HG03045 (cell line): ENCODE measurements around the gene RNASE1.
"Not testable (repeated sequence)": the region's sequence is repeated elsewhere in the genome, so short reads cannot be mapped to it uniquely, and the experiment has no call there.

ENCODE experiments used
- ATAC-seq: cut with Tn5 transposase; IDR thresholded peaks from one replicate; pipeline ENCODE4 v1.9.1; 2021; ENCODE audit warnings: mild to moderate bottlenecking, moderate library complexity; ENCODE audit not compliant: unreplicated experiment

The RNASE1 gene

DNA sequence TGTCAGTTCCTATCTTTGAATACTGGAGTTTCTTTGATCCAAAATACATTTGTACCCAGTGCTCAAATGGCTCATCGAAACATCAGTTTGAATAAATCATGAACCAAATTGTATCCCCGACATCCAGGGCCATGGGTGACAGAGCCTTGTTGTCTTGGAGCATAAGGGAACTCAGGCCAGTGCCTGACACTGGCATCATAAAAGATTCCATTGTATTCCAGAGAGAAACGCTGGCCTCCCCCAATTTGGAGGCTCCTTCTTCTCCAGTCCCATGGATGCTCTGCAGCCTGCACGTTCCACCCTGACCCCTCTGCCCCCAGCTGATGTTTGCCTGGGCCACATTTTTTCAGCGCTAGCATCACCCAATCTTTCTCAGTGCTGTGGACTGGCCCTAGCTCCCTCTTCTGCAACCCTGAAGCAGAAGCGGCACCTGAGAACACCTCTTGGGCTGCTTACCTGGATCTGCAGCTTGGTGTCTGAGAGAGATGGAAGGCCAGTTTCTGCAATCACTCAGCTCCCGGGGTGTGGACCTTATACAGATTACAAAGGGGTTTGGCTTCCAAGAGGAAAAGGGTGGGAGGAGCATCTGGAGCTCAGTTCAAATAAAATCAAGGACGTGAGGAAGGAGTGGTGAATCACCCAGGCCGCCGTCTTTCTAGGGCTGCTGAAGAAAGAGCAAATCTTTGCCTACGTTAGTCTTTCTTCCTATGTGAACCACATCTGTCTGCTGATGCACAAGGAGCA is at the start of gene RNASE1:
TSS of gene RNASE1 (minus strand) at position 504 of the 744 bp plus-strand sequence. CDS start 776 bp downstream, outside the sequence.
- no peak for ATAC-seq

DNA sequence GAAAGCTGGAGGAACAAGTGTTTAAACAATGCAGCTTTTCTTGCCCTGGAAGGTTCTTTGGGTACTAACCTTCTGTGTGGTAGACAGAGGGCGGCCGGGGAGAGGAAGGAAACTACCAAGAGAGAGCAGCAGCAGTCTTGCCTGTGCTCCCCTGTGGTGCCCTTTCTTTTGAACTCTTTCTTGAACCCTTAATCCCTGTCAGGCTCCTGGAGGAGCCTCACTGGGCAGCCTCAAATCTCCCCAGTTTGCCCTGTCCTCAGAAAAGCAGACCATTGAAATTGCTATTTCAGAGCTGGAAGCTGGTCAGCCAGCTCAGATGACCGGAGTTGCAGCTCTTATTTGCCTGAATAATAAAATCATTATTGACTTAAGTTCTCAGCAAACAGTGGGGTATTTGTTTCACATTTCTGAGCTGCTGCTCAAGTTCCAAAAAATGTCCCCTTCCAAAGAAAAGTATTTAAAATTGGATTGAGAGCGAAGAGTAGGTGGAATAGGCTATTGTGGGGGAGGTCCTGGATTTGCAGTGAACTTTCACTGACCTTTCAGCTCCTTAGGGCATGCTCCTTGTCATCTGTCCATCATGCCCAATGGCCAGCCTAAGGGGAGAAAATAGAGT is 46.4 kb upstream of the RNASE1 start:
- ATAC-seq: no peak

DNA sequence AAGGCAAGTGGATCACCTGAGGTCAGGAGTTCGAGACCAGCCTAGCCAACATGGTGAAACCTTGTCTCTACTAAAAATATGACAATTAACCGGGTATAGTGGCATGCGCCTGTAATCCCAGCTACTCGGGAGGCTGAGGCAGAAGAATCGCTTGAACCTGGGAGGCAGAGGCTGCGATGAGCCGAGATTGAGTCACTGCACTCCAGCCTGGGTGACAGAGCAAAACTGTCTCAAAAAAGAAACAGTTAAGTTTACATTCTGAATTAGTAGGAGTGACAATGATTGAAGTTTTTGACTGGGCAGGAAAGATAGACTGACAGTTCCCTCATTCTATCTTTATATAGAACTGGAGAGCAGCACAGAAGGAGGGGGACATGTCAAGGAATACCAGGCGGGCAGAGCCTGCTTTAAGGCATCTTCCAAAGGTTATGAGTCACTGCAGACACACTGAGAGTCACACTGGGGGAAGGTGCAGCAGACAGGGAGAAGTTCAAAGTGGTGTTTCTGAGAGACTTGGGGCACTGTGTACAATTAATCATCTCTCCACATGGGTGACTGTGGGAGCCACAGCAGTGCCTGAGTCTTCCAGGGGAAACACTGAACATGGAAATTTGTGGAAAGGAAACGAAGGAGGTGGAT is 45.8 kb upstream of the RNASE1 start:
- ATAC-seq: no peak

DNA sequence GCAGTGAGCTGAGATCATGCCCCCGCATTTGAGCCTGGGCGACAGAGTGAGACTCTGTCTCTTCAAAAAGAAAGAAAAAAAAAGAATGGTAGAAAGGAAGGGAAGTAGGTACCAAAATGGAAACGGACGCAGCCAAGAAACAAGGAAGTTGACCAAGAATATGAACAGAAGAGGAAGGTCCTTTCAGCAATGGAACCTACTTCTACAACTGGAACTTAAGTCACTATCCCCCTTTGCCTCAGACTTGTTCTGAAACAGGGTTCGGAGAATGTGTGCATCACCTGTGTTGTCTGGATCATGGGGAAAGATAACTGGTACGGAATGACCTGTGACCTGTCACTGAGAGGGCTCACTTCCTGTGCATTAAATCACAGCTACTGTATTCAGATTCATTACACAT is 43.9 kb upstream of the RNASE1 start:
- no peak for ATAC-seq

DNA sequence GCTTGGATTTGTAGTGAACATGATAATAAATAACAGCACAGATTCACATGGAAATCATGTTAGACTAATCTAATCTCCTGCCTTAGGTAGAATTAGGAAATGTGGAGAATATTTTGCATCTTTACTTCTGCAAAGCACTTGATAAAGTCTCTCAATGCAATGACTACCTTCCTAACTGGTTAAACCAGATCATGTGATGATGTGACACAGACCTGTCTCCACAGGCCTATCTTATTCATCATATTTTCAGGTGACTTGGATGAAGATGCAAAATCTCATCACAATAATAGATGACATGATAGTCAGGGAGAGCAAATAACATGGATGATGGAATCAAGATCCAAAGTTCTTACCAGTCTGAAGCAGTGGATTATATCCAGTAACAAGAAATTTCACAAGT is 38.5 kb upstream of the RNASE1 start:
- no peak for ATAC-seq

DNA sequence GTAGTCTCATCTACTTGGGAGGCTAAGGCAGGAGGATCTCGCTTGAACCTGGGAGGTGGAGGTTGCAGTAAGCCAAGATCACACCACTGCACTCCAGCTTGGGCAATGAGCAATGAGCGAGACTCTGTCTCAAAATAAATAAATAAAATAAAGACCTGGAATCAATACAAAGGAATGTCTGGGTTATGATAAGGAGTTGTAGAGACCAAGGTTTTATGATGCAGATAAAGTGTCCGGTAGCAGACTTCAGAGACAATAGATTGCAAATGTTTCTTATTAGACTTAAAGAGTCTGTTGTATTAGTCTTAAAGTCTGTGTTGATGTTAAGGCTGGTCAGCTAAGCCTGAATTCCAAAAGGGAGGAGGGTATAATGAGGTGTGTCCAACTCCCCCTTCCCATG is 35.2 kb upstream of the RNASE1 start:
- ATAC-seq: no peak

DNA sequence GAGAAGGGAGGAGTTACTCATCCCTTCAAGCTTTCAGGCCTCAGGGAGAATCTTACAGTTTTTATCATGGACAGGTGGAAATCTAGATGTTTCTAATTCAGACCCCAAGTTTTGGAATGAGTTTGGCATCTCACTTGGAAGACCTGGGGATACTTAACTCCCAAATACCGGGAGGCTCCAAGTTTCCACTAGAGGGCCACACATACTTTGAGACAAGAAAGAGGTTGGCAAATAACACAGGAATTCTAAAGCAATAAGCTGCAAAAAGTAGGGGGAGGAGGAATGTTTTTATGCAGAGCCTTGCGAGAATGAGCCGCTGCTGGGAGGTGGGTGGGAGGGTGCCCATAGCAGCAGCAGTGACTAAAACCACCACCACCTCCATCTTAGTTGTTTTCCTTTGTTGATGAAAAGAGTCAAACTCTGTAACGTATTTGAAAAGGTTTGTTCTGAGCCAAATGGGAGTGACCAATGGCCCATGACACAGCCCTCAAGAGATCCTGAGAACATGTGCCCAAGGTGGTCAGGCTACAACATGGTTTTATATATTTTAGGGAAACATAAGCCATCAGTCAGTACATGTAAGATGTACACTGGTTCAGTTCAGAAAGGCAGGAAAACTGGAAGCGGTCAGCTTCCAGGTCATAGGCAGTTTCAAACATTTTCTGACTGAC is 34.2 kb upstream of the RNASE1 start:
- ATAC-seq: no peak

DNA sequence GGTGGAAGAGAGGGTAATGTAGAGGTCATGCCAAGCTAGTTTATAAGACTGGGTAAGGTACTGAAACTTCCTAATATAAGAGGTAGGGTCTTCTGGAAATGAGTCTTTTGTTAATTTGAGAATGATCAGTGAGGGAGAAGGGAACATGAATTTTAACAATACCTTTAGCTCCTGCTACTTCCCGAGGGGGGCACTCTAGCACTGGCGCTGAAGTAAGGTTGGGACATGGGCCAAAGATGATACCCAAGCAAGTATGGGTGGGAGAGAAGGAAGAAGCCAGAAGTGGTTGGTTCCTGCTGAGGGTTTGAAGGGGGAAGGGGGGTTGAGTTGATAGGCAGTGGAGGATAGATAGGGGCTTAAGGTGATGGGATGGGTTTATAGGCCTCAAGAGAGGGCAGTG is 32.3 kb upstream of the RNASE1 start:
- ATAC-seq: no peak

DNA sequence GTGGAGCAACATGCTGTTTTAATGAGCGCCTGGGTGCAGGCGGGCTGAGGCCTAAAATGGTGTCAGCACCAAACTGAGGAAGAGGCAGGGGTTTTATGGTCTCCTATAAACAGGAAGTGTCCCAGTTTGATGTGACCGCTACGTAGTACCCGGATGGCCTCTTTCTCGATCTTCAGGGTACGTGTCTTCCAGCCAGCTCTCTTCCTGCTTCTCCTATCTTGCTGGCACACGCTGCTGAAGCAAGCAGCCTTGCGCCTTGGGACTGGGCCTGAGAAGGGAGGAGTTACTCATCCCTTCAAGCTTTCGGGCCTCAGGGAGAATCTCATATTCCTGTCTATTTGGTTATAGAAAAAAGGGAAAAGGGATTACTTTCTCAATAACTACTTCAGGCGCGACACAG is 28.2 kb upstream of the RNASE1 start:
- no peak for ATAC-seq

DNA sequence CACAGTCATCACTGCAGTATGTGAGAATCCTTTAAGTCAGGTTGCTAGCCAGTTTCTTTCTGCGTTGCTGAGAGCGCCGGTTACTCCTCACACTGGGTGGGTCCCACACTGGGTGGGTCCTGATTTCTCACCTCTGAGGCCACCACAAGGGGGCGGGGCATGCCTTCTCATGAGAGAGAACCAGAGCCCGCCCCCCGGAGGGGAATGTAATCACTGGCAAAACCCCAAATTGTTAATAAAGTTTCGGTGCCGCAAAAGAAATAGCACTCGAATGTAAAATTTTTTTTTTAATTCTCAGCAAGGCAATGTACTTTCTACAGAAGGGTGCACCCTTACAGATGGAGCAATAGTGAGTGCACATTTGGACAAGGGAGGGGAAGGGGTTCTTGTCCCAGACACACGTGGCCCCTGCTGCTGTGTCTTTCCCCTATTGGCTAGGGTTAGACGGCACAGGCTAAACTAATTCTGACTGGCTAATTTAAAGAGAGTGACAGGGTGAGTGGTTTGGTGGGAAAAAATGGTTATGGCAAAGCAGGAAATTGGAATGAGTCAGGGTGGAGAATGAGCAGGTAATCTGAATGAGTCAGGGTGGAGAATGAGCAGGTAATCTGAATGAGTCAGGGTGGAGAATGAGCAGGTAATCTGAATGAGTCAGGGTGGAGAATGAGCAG is 25.5 kb upstream of the RNASE1 start:
- ATAC-seq: not testable (repeated sequence)

DNA sequence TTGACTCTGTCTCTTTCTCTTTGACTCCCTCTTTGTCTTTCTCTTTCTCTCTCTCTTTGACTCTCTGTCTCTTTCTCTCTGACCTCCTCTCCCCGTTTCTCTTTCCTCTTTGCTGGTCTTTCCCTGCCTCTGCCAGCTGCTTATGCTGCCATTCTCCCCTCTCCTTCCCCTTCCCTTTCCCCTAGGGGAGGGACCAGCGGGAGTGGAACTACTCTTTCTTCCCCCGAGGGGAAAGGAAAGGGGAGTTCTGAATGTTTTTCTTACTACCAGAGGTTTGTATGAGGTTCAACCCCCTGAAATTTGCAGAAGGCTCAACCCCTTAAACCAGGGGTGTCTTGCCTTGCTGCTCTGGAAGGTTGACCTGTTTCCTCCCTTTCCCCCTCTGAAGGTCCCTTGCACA is 24.7 kb upstream of the RNASE1 start:
- ATAC-seq: no peak

DNA sequence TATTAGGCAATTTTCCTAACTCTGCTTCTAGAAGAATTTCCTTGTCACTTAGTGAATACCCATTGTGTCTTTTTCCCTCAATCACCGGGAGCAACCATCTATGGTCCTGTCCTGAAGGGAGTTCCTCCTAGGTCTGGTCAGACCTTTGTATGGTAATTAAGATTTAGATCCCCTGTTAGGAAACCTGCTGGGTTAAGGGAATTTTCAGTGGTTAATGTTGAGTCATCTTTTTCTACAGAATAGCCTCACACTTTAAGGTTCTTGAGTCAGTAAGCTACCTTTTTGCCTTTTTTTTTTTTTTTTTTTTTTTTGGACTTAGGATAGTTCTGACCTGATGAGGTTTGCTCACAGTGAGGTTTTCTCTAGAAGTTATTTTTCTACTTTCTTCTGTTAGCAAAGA is 24.0 kb upstream of the RNASE1 start:
- ATAC-seq: not testable (repeated sequence)

DNA sequence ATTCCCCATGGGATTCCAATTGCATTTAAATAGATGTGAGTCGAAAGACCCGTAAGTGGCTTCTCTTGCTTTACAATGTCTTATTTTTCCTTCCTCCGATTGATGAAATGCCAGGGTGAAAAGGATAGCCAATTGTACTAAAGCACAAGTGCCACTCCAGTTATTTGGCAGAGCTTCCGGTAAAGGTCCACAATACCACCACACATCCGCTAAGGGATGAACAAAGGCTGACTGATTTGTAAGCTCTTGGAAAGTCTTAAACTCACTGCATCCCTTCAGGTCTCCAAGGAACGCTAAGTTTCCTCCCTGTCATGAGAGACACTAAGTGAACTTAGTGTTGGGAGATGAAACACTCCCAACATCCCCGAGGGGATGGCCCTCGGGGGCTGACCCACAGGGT is 21.2 kb upstream of the RNASE1 start:
- ATAC-seq: no peak

DNA sequence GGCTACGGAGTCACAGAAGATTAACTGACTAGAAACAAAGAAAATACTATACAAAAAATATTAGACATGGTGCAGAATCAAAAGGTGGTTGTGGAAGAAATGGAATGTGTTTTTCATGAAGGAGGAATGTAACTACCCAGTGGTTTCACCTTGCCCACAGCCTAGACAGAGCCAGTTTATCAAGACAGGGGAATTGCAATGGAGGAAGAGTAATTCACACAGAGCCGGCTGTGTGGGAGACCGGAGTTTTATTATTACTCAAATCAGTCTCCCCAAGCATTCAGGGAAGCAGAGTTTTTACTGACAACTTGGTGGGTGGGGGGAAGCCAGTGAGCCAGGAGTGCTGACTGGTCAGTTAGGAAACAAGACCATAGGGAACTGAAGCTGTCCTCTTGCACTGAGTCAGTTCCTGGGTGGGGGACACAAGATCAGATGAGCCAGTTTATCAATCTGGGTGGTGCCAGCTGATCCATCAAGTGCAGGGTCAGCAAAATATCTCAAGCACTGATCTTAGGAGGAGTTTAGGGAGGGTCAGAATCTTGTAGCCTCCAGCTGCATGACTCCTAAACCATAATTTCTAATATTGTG is 19.0 kb upstream of the RNASE1 start:
- not testable (repeated sequence) for ATAC-seq

DNA sequence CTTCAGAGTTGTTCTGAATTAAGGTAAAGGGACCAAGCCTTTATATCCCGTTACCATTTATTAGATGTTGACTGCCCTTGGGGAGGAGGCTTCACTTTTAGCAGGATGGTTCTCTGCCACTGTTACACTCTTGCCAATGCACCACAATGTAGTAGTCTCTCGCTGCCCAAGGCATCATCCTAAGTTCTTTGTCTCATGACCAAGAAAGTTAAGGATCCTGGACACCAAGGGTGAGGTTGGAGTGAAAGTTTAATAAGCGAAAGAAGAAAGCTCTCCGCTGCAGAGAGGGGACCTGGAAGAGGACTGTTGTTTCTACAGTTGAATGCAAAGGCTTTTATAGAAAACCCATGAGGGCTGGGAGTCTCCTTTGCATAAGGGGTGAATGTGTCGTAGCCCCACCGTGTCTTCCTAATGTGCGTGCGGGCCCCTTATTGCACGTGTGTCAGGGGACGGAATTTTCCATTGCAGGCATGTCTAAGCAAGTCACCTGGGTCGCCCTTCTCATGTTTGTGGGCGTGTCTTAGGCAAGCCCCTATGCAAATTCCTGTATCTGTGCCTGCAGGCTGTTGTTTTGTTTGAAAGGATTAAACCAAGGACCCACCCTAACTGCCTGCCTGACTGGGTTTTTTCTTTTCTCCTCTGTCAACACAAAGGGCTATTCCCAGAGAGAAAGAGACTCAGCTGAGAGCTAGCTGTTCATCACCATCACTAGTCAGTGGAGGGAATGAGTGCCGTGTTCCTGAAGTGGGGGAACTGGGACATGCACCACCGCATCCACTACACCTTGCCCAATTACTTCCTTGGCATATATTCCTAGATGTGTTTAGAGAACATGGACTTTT is 17.6 kb upstream of the RNASE1 start:
- no peak for ATAC-seq

DNA sequence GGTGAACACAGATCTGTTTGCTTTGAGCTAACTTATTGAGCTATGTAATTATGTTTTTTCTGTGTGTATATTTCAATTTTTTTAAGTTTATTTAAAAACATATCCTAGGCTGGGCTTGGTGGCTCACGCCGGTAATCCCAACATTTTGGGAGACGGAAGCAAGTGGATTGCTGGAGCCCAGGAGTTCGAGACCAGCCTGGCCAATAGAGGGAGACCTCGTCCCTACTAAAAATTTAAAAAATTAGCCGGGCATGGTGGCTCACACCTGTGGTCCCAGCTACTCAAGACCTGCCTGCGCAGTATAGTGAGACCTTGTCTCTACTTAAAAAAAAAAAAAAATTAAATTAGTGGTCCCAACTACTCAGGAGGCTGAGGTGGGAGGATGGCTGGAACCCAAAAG is 16.2 kb upstream of the RNASE1 start:
- ATAC-seq: no peak

DNA sequence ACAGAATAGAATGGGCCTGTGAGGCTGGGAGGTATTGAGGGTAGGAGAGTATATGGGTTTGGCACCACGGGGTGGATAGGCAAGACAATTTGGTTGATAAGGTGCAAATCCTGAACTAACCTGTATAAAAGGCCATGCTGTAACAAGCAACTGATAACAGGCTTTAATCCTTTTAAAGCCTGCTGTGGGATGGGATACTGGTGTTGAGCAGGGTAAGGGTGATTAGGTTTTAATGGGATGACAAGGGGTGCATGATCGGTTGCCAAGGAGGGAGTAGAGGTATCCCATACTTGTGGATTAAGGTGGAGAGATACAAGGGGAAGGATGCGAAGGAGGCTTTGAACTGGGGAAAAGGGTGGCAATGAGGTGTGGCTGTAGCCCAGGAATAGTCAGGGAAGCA is 13.3 kb upstream of the RNASE1 start:
- ATAC-seq: not testable (repeated sequence)

DNA sequence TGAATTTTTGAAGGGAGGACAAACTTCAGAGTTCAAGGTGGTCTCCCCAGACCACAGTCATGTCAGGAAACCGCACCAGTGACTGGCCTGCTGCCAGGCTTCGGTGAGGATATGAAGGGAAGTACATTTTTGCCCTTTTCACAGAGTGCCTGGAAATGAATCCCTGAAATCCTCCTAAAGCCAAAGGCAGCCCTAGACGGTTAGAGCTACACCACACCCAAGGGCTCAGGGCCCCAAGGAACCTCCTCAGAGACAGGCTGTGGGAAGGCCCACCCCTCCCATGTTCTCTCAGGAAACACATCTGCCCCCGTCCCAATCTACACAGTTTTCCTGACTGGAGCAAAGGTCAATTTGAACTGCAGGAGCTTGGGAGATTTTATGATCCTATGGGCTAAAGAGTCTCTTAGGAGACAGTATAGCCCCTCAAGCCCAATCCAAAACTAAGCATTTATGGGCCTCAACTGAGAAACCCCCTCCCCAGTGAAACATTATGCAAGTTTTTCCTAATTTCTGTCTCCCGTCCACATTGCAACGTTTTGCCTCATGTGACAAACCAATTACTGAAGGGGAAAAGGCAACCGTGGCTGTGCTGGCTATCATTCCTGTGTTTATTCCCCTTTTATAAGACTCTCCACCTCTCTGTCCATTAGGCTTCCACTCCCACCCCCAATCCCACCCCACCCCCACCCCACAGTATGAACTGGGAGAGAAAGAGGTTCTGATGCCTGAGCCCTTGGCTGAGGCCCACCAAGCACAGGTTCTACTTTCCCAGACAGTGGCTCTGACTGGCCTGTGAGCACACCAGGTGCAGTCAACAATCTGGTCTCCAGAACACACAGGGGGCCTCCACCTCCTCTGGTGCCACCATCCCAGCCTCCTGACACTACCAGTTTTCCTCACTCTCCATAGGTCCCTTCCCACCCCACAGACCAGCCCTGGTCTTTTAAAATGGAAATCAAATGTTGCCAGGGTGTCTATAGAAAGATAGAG is 9.6 kb upstream of the RNASE1 start:
- no peak for ATAC-seq

DNA sequence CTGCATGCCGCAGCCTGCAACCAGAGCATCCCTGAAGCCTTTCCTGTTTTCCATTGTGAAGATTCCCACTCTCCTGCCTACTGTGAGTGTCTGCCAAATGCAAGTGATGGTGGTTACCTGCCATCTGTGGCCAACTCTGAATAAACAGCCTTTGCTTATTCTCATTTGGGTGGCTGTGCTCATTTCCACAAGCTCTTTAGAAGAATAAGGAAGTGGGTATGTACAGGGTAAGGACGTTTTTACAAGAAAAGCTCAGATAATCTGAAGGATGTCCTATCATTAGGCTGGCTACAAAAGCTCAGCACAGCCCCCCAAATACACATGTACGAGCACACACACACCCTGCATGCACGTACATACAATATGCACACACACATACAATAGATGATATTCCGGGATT is 7.3 kb upstream of the RNASE1 start:
- no peak for ATAC-seq
